GM19099 (cell line): ENCODE results near the gene ZNF568.

Source experiments
- POLR2A ChIP-seq: IDR thresholded peaks from 3 replicates; pipeline ENCODE4 v1.6.1; 2011; ENCODE audit warnings: low read depth; ENCODE audit not compliant: insufficient read length; ENCODE audit errors: extremely low read depth

The ZNF568 gene

DNA sequence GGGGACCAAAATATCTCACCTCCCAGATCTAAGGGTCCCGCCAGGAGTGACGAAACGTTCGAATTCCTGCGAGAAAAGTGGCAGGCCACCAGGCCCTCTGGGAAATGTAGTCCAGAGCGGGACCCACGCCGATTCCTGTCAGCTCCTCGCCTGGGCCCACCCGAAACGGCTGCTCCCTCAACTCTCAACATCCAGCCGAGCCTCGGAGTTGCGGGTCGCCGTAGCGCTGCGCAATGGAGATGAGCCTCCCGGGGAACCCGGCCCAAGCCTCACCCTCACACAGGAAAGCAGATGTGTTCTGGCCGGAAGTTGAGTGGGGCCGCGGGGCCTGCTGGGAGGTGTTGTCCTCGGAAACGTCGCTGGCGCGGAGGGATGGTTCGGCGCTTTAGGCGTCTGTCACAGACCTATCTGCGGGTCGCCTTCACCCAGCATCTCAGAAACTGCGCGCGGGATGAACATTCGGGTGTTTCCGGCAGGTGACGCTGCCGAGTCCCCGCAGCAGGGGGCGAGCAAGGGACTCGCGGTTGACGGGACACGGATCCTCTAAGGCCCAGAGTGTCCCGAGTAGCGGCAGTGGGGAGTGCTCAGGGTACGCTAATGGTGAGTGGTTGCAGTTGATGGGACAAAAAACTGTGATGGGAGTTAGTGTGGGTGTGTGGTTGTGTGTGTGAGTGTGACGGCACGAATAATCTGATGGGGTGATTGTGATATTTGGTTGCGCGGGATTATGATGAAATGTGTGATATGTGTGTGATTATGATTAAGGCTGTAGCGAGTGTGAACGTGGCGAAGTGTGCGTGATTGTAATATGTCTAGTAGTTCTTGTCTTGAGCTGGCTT lies at the start of gene ZNF568, which contains the start of gene ZNF829:
TSS of gene ZNF568 (plus strand) at position 341 of the 839 bp plus-strand sequence. CDS start 6,439 bp downstream, outside the sequence.
TSS of gene ZNF829 (minus strand) at position 300 of the 839 bp plus-strand sequence. CDS start 1,124 bp downstream, outside the sequence.
- peak; percentile 68 for TF ChIP-seq POLR2A

DNA sequence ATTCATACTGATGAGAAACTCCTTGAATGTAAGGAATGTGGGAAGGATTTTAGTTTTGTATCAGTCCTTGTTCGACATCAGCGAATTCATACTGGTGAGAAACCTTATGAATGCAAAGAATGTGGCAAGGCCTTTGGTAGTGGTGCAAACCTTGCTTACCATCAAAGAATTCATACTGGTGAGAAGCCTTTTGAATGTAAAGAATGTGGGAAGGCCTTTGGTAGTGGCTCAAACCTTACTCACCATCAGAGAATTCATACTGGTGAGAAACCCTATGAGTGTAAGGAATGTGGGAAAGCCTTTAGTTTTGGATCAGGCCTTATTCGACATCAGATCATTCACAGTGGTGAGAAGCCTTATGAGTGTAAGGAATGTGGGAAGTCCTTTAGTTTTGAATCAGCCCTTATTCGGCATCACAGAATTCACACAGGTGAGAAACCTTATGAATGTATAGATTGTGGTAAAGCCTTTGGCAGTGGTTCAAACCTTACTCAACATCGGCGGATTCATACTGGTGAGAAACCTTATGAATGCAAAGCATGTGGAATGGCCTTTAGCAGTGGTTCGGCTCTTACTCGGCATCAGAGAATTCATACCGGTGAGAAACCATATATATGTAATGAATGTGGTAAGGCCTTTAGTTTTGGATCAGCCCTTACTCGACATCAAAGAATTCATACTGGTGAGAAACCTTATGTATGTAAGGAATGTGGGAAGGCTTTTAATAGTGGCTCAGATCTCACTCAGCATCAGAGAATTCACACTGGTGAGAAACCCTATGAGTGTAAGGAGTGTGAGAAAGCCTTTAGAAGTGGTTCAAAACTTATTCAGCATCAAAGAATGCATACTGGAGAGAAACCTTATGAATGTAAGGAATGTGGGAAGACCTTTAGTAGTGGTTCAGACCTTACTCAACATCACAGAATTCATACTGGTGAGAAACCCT lies 38.9 kb upstream of the ZNF568 start:
- no peak for TF ChIP-seq POLR2A

DNA sequence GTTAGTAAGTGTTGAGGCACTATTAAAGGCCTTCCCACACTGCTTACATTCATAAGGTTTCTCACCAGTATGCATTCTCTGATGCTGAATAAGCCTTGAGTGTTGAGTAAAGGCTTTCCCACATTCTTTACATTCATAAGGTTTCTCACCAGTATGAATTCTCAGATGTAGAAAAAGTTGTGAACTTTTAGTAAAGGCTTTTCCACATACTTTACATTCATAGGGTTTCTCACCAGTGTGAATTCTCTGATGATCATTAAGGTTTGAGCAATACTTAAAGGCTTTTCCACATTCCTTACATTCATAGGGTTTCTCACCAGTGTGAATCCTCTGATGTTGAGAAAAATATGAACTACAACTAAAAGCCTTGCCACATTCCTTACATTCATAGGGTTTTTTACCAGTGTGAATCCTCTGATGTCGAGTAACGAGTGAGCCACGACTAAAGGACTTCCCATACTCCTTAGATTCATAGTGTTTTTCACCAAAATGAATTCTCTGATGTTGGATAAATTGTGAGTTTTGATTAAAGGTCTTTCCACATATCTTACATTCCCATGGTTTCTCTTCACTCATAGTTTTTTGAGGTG lies 24.3 kb upstream of the ZNF568 start:
- TF ChIP-seq POLR2A = no peak

DNA sequence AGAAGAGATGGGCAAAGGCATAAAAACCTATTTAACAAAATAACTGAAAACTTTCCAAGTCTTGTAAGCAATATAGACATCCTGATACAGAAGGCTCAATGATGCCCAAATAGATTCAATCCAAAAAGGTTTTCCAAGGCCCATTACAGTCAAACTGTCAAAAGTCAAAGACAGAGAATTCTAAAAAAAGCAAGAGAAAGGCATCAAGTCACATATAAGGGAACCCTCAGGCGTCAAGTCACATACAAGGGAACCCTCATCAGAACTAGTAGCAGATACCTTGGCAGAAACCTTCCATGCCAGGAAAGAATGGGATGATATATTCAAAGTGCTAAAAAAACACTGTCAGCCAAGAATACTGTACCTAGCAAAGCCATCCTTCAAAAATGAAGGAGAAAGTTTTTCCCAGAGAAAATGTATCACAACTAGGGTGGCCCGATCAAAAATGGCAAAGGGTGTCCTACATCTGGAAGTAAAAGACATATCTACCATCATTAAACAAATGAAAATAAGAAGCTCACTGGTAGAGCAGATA lies 21.2 kb upstream of the ZNF568 start:
- no peak for TF ChIP-seq POLR2A

DNA sequence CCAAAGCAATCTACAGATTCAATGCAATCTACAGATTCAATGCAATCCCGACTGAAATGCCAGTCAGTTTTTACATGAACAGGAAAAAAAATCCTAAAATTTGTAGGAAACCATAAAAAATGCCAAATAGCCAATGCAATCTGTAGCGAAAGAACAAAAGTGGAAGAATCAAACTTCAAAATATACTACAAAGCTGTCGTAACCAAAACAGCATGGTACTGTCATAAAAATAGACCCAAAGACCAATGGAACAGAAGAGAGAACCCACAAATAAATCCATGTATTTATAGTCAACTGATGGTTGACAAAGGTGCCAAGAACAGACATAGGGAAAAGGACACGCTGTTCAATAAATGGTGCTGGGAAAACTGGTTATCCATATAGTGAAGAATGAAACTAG lies 17.7 kb upstream of the ZNF568 start:
- no peak for TF ChIP-seq POLR2A

DNA sequence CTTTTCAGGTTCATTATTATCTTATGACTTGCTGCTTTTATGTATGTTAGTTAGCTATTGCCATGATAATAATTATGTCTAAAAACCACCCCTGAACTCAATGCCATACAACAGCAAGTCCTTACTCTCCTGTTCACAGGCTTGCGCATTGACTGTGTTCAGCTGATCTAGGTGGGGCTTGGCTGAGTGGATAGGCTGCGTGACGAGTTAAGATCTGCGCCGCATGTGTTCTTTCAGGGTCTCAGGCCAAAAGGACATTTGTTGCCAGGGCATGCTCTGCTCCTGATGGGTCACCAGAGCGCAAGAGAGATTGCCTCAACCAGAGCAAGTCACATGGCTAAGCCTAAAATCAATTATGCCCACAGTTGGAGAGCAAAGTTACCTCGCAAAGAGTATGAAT lies 859 bp downstream of the ZNF568 start:
- no peak for TF ChIP-seq POLR2A

DNA sequence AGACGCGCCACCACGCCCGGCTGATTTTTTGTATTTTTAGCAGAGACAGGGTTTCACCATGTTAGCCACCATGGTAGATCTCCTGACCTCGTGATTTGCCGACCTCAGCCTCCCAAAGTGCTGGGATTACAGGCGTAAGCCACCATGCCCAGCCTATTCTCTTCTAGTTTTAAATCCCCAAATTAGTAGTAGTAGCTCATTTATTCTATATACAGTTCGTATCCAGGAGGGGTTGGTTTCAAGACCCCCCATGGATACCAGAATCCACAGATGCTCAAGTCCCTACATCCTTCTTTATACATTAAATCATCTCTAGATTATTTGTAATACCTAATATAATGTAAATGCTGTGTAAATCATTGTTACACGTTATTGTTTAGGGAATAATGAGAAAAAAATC lies 2.0 kb downstream of the ZNF568 start:
- TF ChIP-seq POLR2A = no peak

DNA sequence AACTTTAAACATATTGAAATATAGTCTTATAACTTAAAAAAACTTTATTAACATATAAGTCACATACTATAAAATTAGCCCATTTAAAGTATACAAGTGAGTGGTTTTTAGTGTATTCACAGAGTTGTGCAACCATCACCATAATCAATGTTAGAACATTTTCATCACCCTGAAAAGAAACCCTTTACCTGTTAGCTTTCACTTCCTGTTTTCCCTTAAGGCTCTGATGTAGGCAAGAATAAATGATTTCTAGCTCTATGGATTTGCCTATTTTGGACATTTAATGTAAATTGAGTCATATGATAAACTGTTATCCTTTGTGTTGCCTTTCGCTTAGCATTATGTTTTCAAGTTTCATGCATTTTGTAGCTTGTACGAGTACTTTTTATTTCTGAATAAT lies 15.6 kb downstream of the ZNF568 start:
- TF ChIP-seq POLR2A = no peak

DNA sequence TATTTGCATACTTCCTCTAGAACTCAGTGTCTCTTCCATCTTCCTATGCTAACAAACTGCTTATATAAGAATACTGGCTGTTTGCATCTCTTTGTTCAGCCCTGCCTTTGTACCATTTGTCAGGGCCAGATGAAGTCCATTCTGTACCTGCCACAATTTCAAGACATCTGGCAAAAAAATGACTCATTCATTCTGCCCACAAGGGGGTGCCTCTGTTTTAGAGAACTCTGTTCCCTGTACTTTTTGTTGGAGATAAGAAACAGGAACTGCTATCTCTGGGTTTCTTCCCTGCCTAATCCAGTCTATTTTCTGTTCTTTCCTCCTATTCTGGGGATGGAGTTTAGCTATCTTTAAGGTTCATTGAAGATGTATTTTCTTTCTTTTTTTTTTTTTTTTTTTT lies 23.0 kb downstream of the ZNF568 start:
- no peak for TF ChIP-seq POLR2A

DNA sequence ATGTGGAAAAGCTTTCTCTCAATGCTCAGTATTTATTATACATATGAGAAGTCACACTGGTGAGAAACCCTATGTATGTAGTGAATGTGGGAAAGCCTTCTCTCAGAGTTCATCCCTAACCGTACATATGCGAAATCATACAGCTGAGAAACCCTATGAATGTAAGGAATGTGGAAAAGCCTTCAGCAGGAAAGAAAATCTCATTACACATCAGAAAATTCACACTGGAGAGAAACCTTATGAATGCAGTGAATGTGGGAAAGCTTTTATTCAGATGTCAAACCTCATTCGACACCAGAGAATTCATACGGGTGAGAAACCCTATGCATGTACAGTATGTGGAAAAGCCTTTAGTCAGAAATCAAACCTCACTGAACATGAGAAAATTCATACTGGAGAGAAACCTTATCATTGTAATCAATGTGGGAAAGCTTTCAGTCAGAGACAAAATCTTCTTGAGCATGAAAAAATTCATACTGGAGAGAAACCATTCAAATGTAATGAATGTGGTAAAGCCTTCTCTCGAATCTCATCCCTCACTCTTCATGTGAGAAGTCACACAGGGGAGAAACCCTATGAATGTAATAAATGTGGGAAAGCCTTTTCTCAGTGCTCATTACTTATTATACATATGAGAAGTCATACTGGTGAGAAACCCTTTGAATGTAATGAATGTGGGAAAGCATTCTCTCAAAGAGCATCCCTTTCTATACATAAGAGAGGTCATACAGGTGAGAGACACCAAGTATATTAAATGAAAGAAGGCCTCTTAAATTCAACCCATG lies 34.4 kb downstream of the ZNF568 start:
- no peak for TF ChIP-seq POLR2A

DNA sequence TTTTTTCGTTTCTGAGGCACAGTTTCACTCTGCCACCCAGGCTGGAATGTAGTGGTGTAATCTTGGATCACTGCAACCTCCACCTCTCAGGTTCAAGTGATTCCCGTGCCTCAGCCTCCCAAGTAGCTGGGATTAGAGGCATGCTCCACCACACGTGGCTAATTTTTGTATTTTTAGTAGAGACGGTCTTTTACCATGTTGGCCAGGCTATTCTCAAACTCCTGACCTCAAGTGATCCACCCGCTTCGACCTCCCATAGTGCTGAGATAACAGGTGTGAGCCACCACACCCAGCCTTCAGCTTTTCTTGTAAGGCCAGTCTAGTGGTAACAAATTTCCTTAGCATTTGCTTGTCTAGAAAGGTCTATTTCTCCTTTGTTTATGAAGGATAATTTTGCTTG lies 46.2 kb downstream of the ZNF568 start:
- TF ChIP-seq POLR2A = no peak

DNA sequence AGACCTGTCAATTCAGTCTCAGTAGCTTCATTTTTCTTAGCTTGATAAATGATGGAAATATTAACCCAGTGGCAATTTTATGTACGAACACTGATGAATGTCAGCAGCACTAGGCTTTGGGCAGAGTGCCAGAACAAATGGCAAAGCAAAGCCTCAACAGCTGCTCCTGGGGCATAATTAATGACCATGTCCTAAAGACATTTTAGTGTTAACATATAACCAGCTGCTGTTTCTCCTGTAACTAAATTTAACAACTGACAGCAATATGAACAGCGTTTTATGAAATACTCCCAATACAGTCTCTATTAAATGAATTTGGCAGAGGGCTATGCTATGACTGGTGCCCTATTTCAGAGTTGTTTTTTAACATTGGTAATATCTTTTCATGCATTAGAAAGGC lies 47.1 kb downstream of the ZNF568 start:
- TF ChIP-seq POLR2A = no peak

DNA sequence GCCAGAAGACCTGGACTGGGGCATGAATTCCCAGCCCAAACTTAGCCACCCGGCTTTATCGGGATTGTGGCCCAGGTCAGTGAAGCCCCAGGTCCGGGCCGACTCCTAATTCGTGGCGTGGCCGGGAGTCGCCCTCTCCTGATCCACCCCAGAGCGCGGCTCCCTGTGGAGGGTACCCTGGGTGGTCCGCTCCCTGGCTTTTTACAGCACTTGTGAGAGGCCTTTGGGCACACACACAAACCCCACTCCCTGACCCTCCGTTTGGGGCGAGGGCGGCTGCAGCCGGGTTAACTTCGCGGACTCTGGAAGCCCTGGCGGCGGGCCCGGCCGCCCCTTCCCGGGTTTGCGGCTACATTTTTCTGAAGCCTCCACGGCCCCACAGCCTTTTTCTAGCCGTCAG lies 56.4 kb downstream of the ZNF568 start:
- no peak for TF ChIP-seq POLR2A
